Peyer's patch (tissue), 4 donors: ENCODE data around the gene GADD45G. TPM values are rescaled to one million over a fixed set of nuclear protein-coding genes. Genes with fewer than 3 reads are reported as not detected.

Source experiments
- DNase-seq, 3 donors: peaks; one replicate each; pipeline ENCODE4 v3.0.0-alpha.2; 2017 to 2019
- H3K27ac ChIP-seq, 4 donors: fragments of 200-600 bp; sonication (generic); one replicate each; pipeline ENCODE4 v1.5.1; 2016 to 2019
- H3K27me3 ChIP-seq, 2 donors: fragments of 200-600 bp; sonication (generic); one replicate each; pipeline ENCODE4 v1.5.1; 2019
- H3K36me3 ChIP-seq, 3 donors: fragments of 200-600 bp; sonication (generic); one replicate each; pipeline ENCODE4 v1.5.1; 2016 to 2019
- H3K4me1 ChIP-seq, 4 donors: fragments of 200-600 bp; sonication (generic); one replicate each; pipeline ENCODE4 v1.5.1; 2016 to 2019
- H3K4me3 ChIP-seq, 4 donors: fragments of 200-600 bp; sonication (generic); 1 replicate in 3 of 4; 2 replicates in 1 of 4; pipeline ENCODE4 v1.5.1; 2016 to 2019; ENCODE audit warnings: mild to moderate bottlenecking in 1 of 4
- H3K9me3 ChIP-seq, 4 donors: fragments of 200-600 bp; sonication (generic); one replicate each; pipeline ENCODE4 v1.5.1; 2016 to 2019; ENCODE audit warnings: mild to moderate bottlenecking in 1 of 4
- POLR2A ChIP-seq, 2 donors: fragments of 450-650 bp; IDR thresholded peaks; one replicate each; pipeline ENCODE4 v1.5.1; 2017; ENCODE audit warnings: antibody characterized with exemption in 2 of 2, mild to moderate bottlenecking in 2 of 2, moderate library complexity in 2 of 2
- total RNA-seq, 4 donors: library from RNA; depleted of rRNA; stranded (reverse); fragments of >200 nt; gene quantifications; one replicate each; pipeline ENCODE4 v1.1.0, GENCODE V29; 2016
- TF ChIP-seq, protein P1 (sequence below), 6 experiments: fragments of 450-650 bp in 4 of 6; fragments of 200-600 bp in 2 of 6; sonication (generic) in 1 of 6; IDR thresholded peaks; one replicate each; pipeline ENCODE4 v1.5.1; 2017 to 2019; ENCODE audit warnings: antibody characterized with exemption in 6 of 6, mild to moderate bottlenecking in 3 of 6, moderate library complexity in 1 of 6

Gene GADD45G
- total RNA-seq, 4 donors from 2014 or later = 8.7 to 37.1 (median 12.8) TPM

GRCh38 chr9:89619424-89620138 lies 14.8 kb downstream of the GADD45G start:
- TF ChIP-seq, protein P1, sequence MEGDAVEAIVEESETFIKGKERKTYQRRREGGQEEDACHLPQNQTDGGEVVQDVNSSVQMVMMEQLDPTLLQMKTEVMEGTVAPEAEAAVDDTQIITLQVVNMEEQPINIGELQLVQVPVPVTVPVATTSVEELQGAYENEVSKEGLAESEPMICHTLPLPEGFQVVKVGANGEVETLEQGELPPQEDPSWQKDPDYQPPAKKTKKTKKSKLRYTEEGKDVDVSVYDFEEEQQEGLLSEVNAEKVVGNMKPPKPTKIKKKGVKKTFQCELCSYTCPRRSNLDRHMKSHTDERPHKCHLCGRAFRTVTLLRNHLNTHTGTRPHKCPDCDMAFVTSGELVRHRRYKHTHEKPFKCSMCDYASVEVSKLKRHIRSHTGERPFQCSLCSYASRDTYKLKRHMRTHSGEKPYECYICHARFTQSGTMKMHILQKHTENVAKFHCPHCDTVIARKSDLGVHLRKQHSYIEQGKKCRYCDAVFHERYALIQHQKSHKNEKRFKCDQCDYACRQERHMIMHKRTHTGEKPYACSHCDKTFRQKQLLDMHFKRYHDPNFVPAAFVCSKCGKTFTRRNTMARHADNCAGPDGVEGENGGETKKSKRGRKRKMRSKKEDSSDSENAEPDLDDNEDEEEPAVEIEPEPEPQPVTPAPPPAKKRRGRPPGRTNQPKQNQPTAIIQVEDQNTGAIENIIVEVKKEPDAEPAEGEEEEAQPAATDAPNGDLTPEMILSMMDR (IDR thresholded peaks at IDR 0.05) = no peak
- no peak for TF ChIP-seq POLR2A (IDR thresholded peaks at IDR 0.05)
- no peak for DNase-seq
- H3K27me3 ChIP-seq = no peaks in the 10 kb centered on the region
- H3K9me3 ChIP-seq = no peaks in the 10 kb centered on the region
- H3K36me3 ChIP-seq = no peaks in the 10 kb centered on the region
- H3K4me3 ChIP-seq = no peak overlapping the region
- peaks cover 0 to 14% (median 0%) of the 10 kb centered on the region in 4 donors for H3K4me1 ChIP-seq
- no peak overlapping the region for H3K27ac ChIP-seq

DNA sequence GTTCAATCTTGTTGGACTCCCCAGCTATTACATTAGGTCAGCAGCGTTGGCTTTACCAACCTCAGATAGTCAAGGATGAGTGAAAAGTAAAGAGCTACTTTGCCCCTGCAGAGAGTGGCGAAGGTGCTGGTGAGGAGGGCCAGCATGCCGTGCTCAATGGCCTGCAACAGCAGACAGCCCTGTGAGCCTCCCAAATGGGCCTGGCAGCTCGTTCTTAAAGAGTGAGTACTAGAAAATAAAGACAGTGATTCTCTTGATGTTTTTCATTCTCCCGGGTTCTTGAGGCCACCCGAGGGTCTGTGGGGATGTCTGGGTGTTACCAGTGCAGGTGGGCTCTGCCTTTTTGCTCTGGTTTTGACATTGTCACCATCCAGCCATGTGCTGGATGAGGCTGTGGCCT lies 16.2 kb downstream of the GADD45G start:
- Histone ChIP-seq H3K36me3 (no peaks in the 10 kb centered on the region), H3K9me3 (no peaks in the 10 kb centered on the region), H3K4me1 (peaks cover 0 to 14% (median 0%) of the 10 kb centered on the region in 4 donors), H3K4me3 (no peak overlapping the region), H3K27me3 (no peaks in the 10 kb centered on the region), H3K27ac (no peak overlapping the region)
- DNase-seq = no peak
- TF ChIP-seq, protein P1 (IDR thresholded peaks at IDR 0.05) = no peak

- H3K27ac ChIP-seq = peak overlapping the region in 1 of 4 donors; percentile 63
- no peaks in the 10 kb centered on the region for H3K36me3 ChIP-seq
- peaks cover 0 to 14% (median 0%) of the 10 kb centered on the region in 4 donors for H3K4me1 ChIP-seq
- no peaks in the 10 kb centered on the region for H3K9me3 ChIP-seq
- H3K4me3 ChIP-seq = no peak overlapping the region
- DNase-seq = no peak
- no peak for TF ChIP-seq POLR2A (IDR thresholded peaks at IDR 0.05)
- TF ChIP-seq, protein P1 (IDR thresholded peaks at IDR 0.05) = no peak
- no peaks in the 10 kb centered on the region for H3K27me3 ChIP-seq
Observed at GRCh38 chr9:89621676-89622075, 16.9 kb downstream of the GADD45G start.

GRCh38 chr9:89622933-89623861 lies 18.4 kb downstream of the GADD45G start:
- no peaks in the 10 kb centered on the region for H3K36me3 ChIP-seq
- TF ChIP-seq, protein P1 (IDR thresholded peaks at IDR 0.05) = no peak
- TF ChIP-seq POLR2A (IDR thresholded peaks at IDR 0.05) = no peak
- no peaks in the 10 kb centered on the region for H3K9me3 ChIP-seq
- no peak for DNase-seq
- H3K27me3 ChIP-seq = no peaks in the 10 kb centered on the region
- H3K4me3 ChIP-seq = no peak overlapping the region
- H3K4me1 ChIP-seq = peaks cover 0 to 14% (median 0%) of the 10 kb centered on the region in 4 donors
- peak overlapping the region in 1 of 4 donors; percentile 63 for H3K27ac ChIP-seq

DNA sequence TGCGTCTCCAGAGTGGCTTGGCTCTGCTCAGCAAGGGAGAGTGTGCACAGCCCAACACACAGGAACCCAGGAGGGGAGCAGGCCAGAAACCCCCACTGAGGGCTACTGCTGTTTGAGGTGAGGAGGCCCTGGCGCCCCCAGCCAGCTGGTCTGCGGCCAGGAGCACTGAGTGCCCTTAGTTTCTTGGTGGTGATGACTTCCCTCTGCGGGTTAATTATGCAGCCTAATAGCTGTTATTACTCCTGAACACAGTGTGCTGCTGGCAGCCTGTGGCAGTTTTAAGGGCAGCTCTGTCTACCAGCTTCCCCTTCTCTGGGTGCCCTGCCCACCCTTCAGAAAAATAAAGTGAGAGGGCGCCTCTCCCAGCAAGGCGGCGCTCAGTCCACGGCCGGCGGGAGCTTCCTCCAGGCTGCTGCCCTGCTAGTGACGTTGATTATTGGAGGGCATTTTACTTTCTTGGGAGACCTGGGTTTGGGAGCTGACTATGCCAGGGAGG lies 19.2 kb downstream of the GADD45G start:
- H3K4me3 ChIP-seq = no peak overlapping the region
- TF ChIP-seq, protein P1 (IDR thresholded peaks at IDR 0.05) = no peak
- no peak for TF ChIP-seq POLR2A (IDR thresholded peaks at IDR 0.05)
- H3K36me3 ChIP-seq = no peaks in the 10 kb centered on the region
- no peak for DNase-seq
- H3K27me3 ChIP-seq = no peaks in the 10 kb centered on the region
- H3K4me1 ChIP-seq = peaks cover 0 to 14% (median 0%) of the 10 kb centered on the region in 4 donors
- H3K9me3 ChIP-seq = no peaks in the 10 kb centered on the region
- H3K27ac ChIP-seq = peak overlapping the region in 2 of 4 donors; percentile 17 to 63
